ENCODE data around the gene GNGT2.

Gene GNGT2

GRCh38 chr17:49203796-49204195 is 6.6 kb downstream of the GNGT2 start:
- Histone ChIP-seq H3K27me3 (ENCODE audit: control insufficient read depth in 3 of 3, insufficient read depth in 3 of 3, low read depth in 1 of 3, low read length in 3 of 3) (peaks cover 0 to 35% (median 0%) of the 10 kb centered on the region in 3 experiments), H2BK120ac (ENCODE audit: low read depth, low read length) (no peak overlapping the region), H3K14ac (ENCODE audit: low read length) (no peak overlapping the region), H4K91ac (ENCODE audit: low read depth, low read length, poor library complexity) (no peak overlapping the region), H3K4me1 (ENCODE audit: control insufficient read depth in 2 of 2, insufficient read depth in 1 of 2, low read depth in 1 of 2, low read length in 2 of 2) (no peaks in the 10 kb centered on the region), H2BK5ac (ENCODE audit: low read length) (no peak overlapping the region), H2BK12ac (ENCODE audit: low read length) (no peak overlapping the region), H3K23ac (ENCODE audit: low read depth, low read length, poor library complexity) (no peak overlapping the region), H2AFZ (ENCODE audit: low read length) (no peak overlapping the region), H3K9me3 (replicated peaks in 1 of 2; ENCODE audit: control insufficient read depth in 2 of 2, insufficient read depth in 1 of 2, low read depth in 1 of 2, low read length in 2 of 2) (no peaks in the 10 kb centered on the region), H3K4me3 (ENCODE audit: low read length in 2 of 2) (no peak overlapping the region), H3K9ac (ENCODE audit: low read depth, low read length, poor library complexity) (no peak overlapping the region), H3K4me2 (ENCODE audit: insufficient read depth, low read length, poor library complexity, severe bottlenecking) (no peak overlapping the region), H3K27ac (replicated peaks; ENCODE audit: low read length) (no peak overlapping the region), H3K18ac (ENCODE audit: low read length) (no peak overlapping the region), H3K4ac (ENCODE audit: low read length) (no peak overlapping the region), H2AK5ac (ENCODE audit: low read depth, low read length) (no peak overlapping the region), H3K79me1 (ENCODE audit: low read depth, low read length) (no peaks in the 10 kb centered on the region), H3K36me3 (replicated peaks in 1 of 2; ENCODE audit: control insufficient read depth in 2 of 2, insufficient read depth in 2 of 2, low read length in 2 of 2) (no peaks in the 10 kb centered on the region), H2BK15ac (ENCODE audit: low read length) (no peak overlapping the region), H4K8ac (ENCODE audit: low read depth, low read length) (no peak overlapping the region)
- DNase-seq (ENCODE audit: low spot score): no peak
- no CpG with 5 or more reads among the region's 2 CpGs for WGBS, 2 donors (ENCODE audit: extremely low coverage in 2 of 2, insufficient read length in 2 of 2, insufficient replicate concordance in 1 of 2)

DNA sequence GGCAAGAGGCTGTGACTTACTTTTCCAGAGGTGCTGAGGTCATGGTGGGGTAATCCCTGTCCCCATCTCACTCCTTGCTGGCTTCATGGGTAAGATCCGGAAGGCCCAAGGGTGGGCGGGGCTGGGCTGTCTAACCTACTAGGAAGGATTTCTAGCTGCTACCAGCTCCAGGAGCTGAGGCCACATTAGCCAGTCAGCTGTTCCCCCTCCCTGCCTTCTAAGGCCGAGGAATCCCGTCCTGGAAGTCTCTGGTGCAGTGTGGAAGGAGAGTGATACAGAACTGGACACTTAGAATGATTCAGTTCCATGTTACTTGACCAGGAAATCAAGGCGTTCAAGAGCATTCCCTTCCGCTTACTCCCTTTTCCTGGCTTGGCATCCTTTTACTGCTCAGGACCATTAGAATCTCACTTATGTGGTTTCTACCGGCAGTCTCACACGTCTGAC is 8.9 kb downstream of the GNGT2 start:
- Histone ChIP-seq H2BK12ac (ENCODE audit: low read length) (no peak overlapping the region), H3K27me3 (ENCODE audit: control insufficient read depth in 3 of 3, insufficient read depth in 3 of 3, low read depth in 1 of 3, low read length in 3 of 3) (peaks cover 0 to 26% (median 0%) of the 10 kb centered on the region in 3 experiments), H3K79me1 (ENCODE audit: low read depth, low read length) (no peaks in the 10 kb centered on the region), H3K4ac (ENCODE audit: low read length) (no peak overlapping the region), H3K9ac (ENCODE audit: low read depth, low read length, poor library complexity) (no peak overlapping the region), H2BK120ac (ENCODE audit: low read depth, low read length) (no peak overlapping the region), H4K91ac (ENCODE audit: low read depth, low read length, poor library complexity) (no peak overlapping the region), H3K4me3 (ENCODE audit: low read length in 2 of 2) (no peak overlapping the region), H2AK5ac (ENCODE audit: low read depth, low read length) (no peak overlapping the region), H3K36me3 (replicated peaks in 1 of 2; ENCODE audit: control insufficient read depth in 2 of 2, insufficient read depth in 2 of 2, low read length in 2 of 2) (no peaks in the 10 kb centered on the region), H4K8ac (ENCODE audit: low read depth, low read length) (no peak overlapping the region), H3K14ac (ENCODE audit: low read length) (no peak overlapping the region), H2BK5ac (ENCODE audit: low read length) (no peak overlapping the region), H3K4me1 (ENCODE audit: control insufficient read depth in 2 of 2, insufficient read depth in 1 of 2, low read depth in 1 of 2, low read length in 2 of 2) (no peaks in the 10 kb centered on the region), H3K27ac (replicated peaks; ENCODE audit: low read length) (no peak overlapping the region), H3K23ac (ENCODE audit: low read depth, low read length, poor library complexity) (no peak overlapping the region), H2AFZ (ENCODE audit: low read length) (no peak overlapping the region), H3K9me3 (replicated peaks in 1 of 2; ENCODE audit: control insufficient read depth in 2 of 2, insufficient read depth in 1 of 2, low read depth in 1 of 2, low read length in 2 of 2) (no peaks in the 10 kb centered on the region), H3K18ac (ENCODE audit: low read length) (no peak overlapping the region), H3K4me2 (ENCODE audit: insufficient read depth, low read length, poor library complexity, severe bottlenecking) (no peak overlapping the region), H2BK15ac (ENCODE audit: low read length) (no peak overlapping the region)
- WGBS, 2 donors (ENCODE audit: extremely low coverage in 2 of 2, insufficient read length in 2 of 2, insufficient replicate concordance in 1 of 2): no CpG with 5 or more reads among the region's 8 CpGs
- no peak for DNase-seq (ENCODE audit: low spot score)

- H2BK5ac ChIP-seq (ENCODE audit: low read length): peak overlapping the region; percentile 68
- H3K4ac ChIP-seq (ENCODE audit: low read length): no peak overlapping the region
- no peak overlapping the region for H3K9ac ChIP-seq (ENCODE audit: low read depth, low read length, poor library complexity)
- WGBS, 2 donors (ENCODE audit: extremely low coverage in 2 of 2, insufficient read length in 2 of 2, insufficient replicate concordance in 1 of 2): no CpG with 5 or more reads among the region's 13 CpGs
- no peaks in the 10 kb centered on the region for H3K36me3 ChIP-seq (replicated peaks in 1 of 2; ENCODE audit: control insufficient read depth in 2 of 2, insufficient read depth in 2 of 2, low read length in 2 of 2)
- DNase-seq (ENCODE audit: low spot score): no peak
- H2AK5ac ChIP-seq (ENCODE audit: low read depth, low read length): no peak overlapping the region
- no peak overlapping the region for H3K14ac ChIP-seq (ENCODE audit: low read length)
- H2BK15ac ChIP-seq (ENCODE audit: low read length): no peak overlapping the region
- no peak overlapping the region for H2AFZ ChIP-seq (ENCODE audit: low read length)
- no peak overlapping the region for H3K4me2 ChIP-seq (ENCODE audit: insufficient read depth, low read length, poor library complexity, severe bottlenecking)
- H3K27ac ChIP-seq (replicated peaks; ENCODE audit: low read length): no peak overlapping the region
- no peak overlapping the region for H4K91ac ChIP-seq (ENCODE audit: low read depth, low read length, poor library complexity)
- H2BK120ac ChIP-seq (ENCODE audit: low read depth, low read length): no peak overlapping the region
- H3K27me3 ChIP-seq (ENCODE audit: control insufficient read depth in 3 of 3, insufficient read depth in 3 of 3, low read depth in 1 of 3, low read length in 3 of 3): peaks cover 0 to 18% (median 0%) of the 10 kb centered on the region in 3 experiments
- no peak overlapping the region for H3K18ac ChIP-seq (ENCODE audit: low read length)
- H2BK12ac ChIP-seq (ENCODE audit: low read length): no peak overlapping the region
- H3K4me3 ChIP-seq (ENCODE audit: low read length in 2 of 2): no peak overlapping the region
- no peaks in the 10 kb centered on the region for H3K79me1 ChIP-seq (ENCODE audit: low read depth, low read length)
- H4K8ac ChIP-seq (ENCODE audit: low read depth, low read length): no peak overlapping the region
- H3K9me3 ChIP-seq (replicated peaks in 1 of 2; ENCODE audit: control insufficient read depth in 2 of 2, insufficient read depth in 1 of 2, low read depth in 1 of 2, low read length in 2 of 2): no peaks in the 10 kb centered on the region
- no peak overlapping the region for H3K23ac ChIP-seq (ENCODE audit: low read depth, low read length, poor library complexity)
- H3K4me1 ChIP-seq (ENCODE audit: control insufficient read depth in 2 of 2, insufficient read depth in 1 of 2, low read depth in 1 of 2, low read length in 2 of 2): no peaks in the 10 kb centered on the region
These were observed 9.8 kb downstream of the GNGT2 start for GRCh38 chr17:49200423-49201083.

- Histone ChIP-seq H3K79me1 (ENCODE audit: low read depth, low read length) (no peaks in the 10 kb centered on the region), H2BK5ac (ENCODE audit: low read length) (no peak overlapping the region), H3K27ac (replicated peaks; ENCODE audit: low read length) (no peak overlapping the region), H3K4me2 (ENCODE audit: insufficient read depth, low read length, poor library complexity, severe bottlenecking) (no peak overlapping the region), H3K23ac (ENCODE audit: low read depth, low read length, poor library complexity) (no peak overlapping the region), H3K9me3 (replicated peaks in 1 of 2; ENCODE audit: control insufficient read depth in 2 of 2, insufficient read depth in 1 of 2, low read depth in 1 of 2, low read length in 2 of 2) (no peaks in the 10 kb centered on the region), H3K14ac (ENCODE audit: low read length) (no peak overlapping the region), H3K4ac (ENCODE audit: low read length) (no peak overlapping the region), H3K27me3 (ENCODE audit: control insufficient read depth in 3 of 3, insufficient read depth in 3 of 3, low read depth in 1 of 3, low read length in 3 of 3) (peaks cover 0 to 5% (median 0%) of the 10 kb centered on the region in 3 experiments), H3K4me1 (ENCODE audit: control insufficient read depth in 2 of 2, insufficient read depth in 1 of 2, low read depth in 1 of 2, low read length in 2 of 2) (peaks cover 2% of the 10 kb centered on the region in 2 donors), H3K36me3 (replicated peaks in 1 of 2; ENCODE audit: control insufficient read depth in 2 of 2, insufficient read depth in 2 of 2, low read length in 2 of 2) (no peaks in the 10 kb centered on the region), H2AFZ (ENCODE audit: low read length) (no peak overlapping the region), H2BK15ac (ENCODE audit: low read length) (no peak overlapping the region), H3K4me3 (ENCODE audit: low read length in 2 of 2) (no peak overlapping the region), H2BK120ac (ENCODE audit: low read depth, low read length) (no peak overlapping the region), H3K9ac (ENCODE audit: low read depth, low read length, poor library complexity) (no peak overlapping the region), H2AK5ac (ENCODE audit: low read depth, low read length) (no peak overlapping the region), H2BK12ac (ENCODE audit: low read length) (no peak overlapping the region), H4K8ac (ENCODE audit: low read depth, low read length) (no peak overlapping the region), H3K18ac (ENCODE audit: low read length) (no peak overlapping the region), H4K91ac (ENCODE audit: low read depth, low read length, poor library complexity) (no peak overlapping the region)
- WGBS, 2 donors (ENCODE audit: extremely low coverage in 2 of 2, insufficient read length in 2 of 2, insufficient replicate concordance in 1 of 2): no CpG with 5 or more reads among the region's 2 CpGs
- DNase-seq (ENCODE audit: low spot score): no peak
These were observed 12.2 kb downstream of the GNGT2 start for GRCh38 chr17:49198211-49198610.
